GM23338 (cell line): Measurements from ENCODE around the gene WDR49. TPM values are rescaled to one million over a fixed set of nuclear protein-coding genes. Genes with fewer than 3 reads are reported as not detected.

Experiments used
- ATAC-seq: fragments of 200-7000 bp; cut with Tn5 transposase; 3 replicates; pipeline ENCODE4 v1.9.1; 2020
- DNase-seq: peaks from one replicate; pipeline ENCODE4 v3.0.0-alpha.2; 2015; ENCODE audit warnings: low spot score
- H2AFZ ChIP-seq: fragments of 200-600 bp; sonication (generic); 2 replicates; pipeline ENCODE4 v1.8.0; 2016; ENCODE audit warnings: antibody characterized with exemption, mild to moderate bottlenecking, moderate library complexity
- H3F3A ChIP-seq: fragments of 200-600 bp; sonication (generic); replicated peaks from 2 replicates; pipeline ENCODE4 v1.8.0; 2017; ENCODE audit warnings: antibody characterized with exemption, mixed run types, low read depth
- H3K27ac ChIP-seq: fragments of 200-600 bp; sonication (generic); 2 replicates; pipeline ENCODE4 v1.6.1; 2016; ENCODE audit warnings: low read depth
- H3K27me3 ChIP-seq: fragments of 200-600 bp; sonication (generic); 2 replicates; pipeline ENCODE4 v1.8.0; 2016; ENCODE audit warnings: mild to moderate bottlenecking, mixed run types, moderate library complexity; ENCODE audit not compliant: insufficient read depth
- H3K36me3 ChIP-seq: fragments of 200-600 bp; sonication (generic); 2 replicates; pipeline ENCODE4 v1.8.0; 2016; ENCODE audit warnings: mild to moderate bottlenecking; ENCODE audit not compliant: insufficient read depth
- H3K4me1 ChIP-seq: fragments of 200-600 bp; sonication (generic); 2 replicates; pipeline ENCODE4 v1.8.0; 2016; ENCODE audit warnings: mild to moderate bottlenecking, moderate library complexity; ENCODE audit not compliant: insufficient read depth
- H3K4me2 ChIP-seq: fragments of 200-600 bp; sonication (generic); 2 replicates; pipeline ENCODE4 v1.7.1; 2017; ENCODE audit warnings: mixed run types
- H3K4me3 ChIP-seq: fragments of 200-600 bp; sonication (generic); 2 replicates; pipeline ENCODE4 v1.6.1; 2016; ENCODE audit warnings: mixed run types
- H3K79me2 ChIP-seq: fragments of 200-600 bp; sonication (generic); replicated peaks from 2 replicates; pipeline ENCODE4 v1.8.0; 2017; ENCODE audit warnings: mild to moderate bottlenecking; ENCODE audit not compliant: insufficient read depth
- H3K9me2 ChIP-seq: fragments of 200-600 bp; sonication (generic); 2 replicates; pipeline ENCODE4 v1.8.0; 2017; ENCODE audit not compliant: insufficient read depth
- H4K20me1 ChIP-seq: fragments of 200-600 bp; sonication (generic); replicated peaks from 2 replicates; pipeline ENCODE4 v1.8.0; 2017; ENCODE audit warnings: mild to moderate bottlenecking; ENCODE audit not compliant: insufficient read depth
- H3K27ac Mint-ChIP-seq: 2 replicates; pipeline ENCODE4 v1.8.0; 2020; ENCODE audit warnings: inconsistent platforms, mild to moderate bottlenecking, moderate library complexity, mixed read lengths
- H3K27me3 Mint-ChIP-seq: 3 replicates; pipeline ENCODE4 v1.8.0; 2022; ENCODE audit warnings: low read depth, mild to moderate bottlenecking, moderate library complexity, mixed read lengths, inconsistent platforms; ENCODE audit not compliant: insufficient read depth, poor library complexity
- H3K36me3 Mint-ChIP-seq: 3 replicates; pipeline ENCODE4 v1.8.0; 2021; ENCODE audit warnings: low read depth, mild to moderate bottlenecking, inconsistent platforms, moderate library complexity, mixed read lengths
- H3K4me1 Mint-ChIP-seq: 3 replicates; pipeline ENCODE4 v1.8.0; 2020; ENCODE audit warnings: mild to moderate bottlenecking, inconsistent platforms, mixed read lengths
- H3K4me3 Mint-ChIP-seq: 3 replicates; pipeline ENCODE4 v1.8.0; 2021; ENCODE audit warnings: moderate library complexity, mild to moderate bottlenecking, inconsistent platforms, mixed read lengths
- H3K9me3 Mint-ChIP-seq: 3 replicates; pipeline ENCODE4 v1.8.0; 2020; ENCODE audit warnings: moderate library complexity, mild to moderate bottlenecking, inconsistent platforms, mixed read lengths
- CREB1 ChIP-seq: fragments of 250-450 bp; sonication (Bioruptor Pico); IDR thresholded peaks from 2 replicates; pipeline ENCODE4 v1.5.0; 2020; ENCODE audit warnings: low read depth, mild to moderate bottlenecking, moderate library complexity
- CTCF ChIP-seq, 2 experiments: fragments of 200-600 bp in 1 of 2; sonication (generic) in 1 of 2; conservative IDR thresholded peaks; 2 replicates each; pipeline versions ENCODE4 v1.5.1 to v1.6.1; 2016 to 2017; ENCODE audit warnings: antibody characterized with exemption in 2 of 2, low read depth in 2 of 2, mild to moderate bottlenecking in 2 of 2, moderate library complexity in 1 of 2
- ETS1 ChIP-seq: IDR thresholded peaks from 2 replicates; pipeline ENCODE4 v1.6.1; 2016; ENCODE audit warnings: antibody characterized with exemption
- EZH2 ChIP-seq: fragments of 200-600 bp; sonication (generic); IDR thresholded peaks from one replicate; pipeline ENCODE4 v1.8.0; 2017; ENCODE audit warnings: antibody characterized with exemption, mild to moderate bottlenecking, low read depth; ENCODE audit not compliant: unreplicated experiment
- EZH2phosphoT487 ChIP-seq: fragments of 200-600 bp; sonication (generic); IDR thresholded peaks from one replicate; pipeline ENCODE4 v1.8.1; 2018; ENCODE audit warnings: antibody characterized with exemption; ENCODE audit not compliant: unreplicated experiment
- JUNB ChIP-seq: IDR thresholded peaks from one replicate; pipeline ENCODE4 v1.6.1; 2016; ENCODE audit warnings: antibody characterized with exemption; ENCODE audit not compliant: unreplicated experiment
- NANOG ChIP-seq: IDR thresholded peaks from 2 replicates; pipeline ENCODE4 v1.6.1; 2016; ENCODE audit warnings: antibody characterized with exemption, borderline replicate concordance
- POLR2AphosphoS5 ChIP-seq: IDR thresholded peaks from 2 replicates; pipeline ENCODE4 v1.6.1; 2016; ENCODE audit warnings: antibody characterized with exemption, low read depth
- REST ChIP-seq: IDR thresholded peaks from one replicate; pipeline ENCODE4 v1.6.1; 2018; ENCODE audit warnings: antibody characterized with exemption; ENCODE audit not compliant: unreplicated experiment
- STAT1 ChIP-seq: IDR thresholded peaks from one replicate; pipeline ENCODE4 v1.6.1; 2016; ENCODE audit warnings: antibody characterized with exemption; ENCODE audit not compliant: unreplicated experiment
- ZNF114 ChIP-seq: fragments of 250-450 bp; sonication (Bioruptor Pico); IDR thresholded peaks from 2 replicates; pipeline ENCODE4 v1.5.0; 2020; ENCODE audit warnings: mild to moderate bottlenecking, moderate library complexity
- ZNF331 ChIP-seq: fragments of 250-450 bp; sonication (Bioruptor Pico); IDR thresholded peaks from 2 replicates; pipeline ENCODE4 v1.5.0; 2020; ENCODE audit warnings: low read depth, mild to moderate bottlenecking, moderate library complexity
- ZNF462 ChIP-seq: fragments of 250-450 bp; sonication (Bioruptor Pico); IDR thresholded peaks from 2 replicates; pipeline ENCODE4 v1.5.0; 2020; ENCODE audit warnings: mild to moderate bottlenecking, moderate library complexity
- polyA plus RNA-seq: library from polyadenylated mRNA; unstranded; fragments of >200 nt; fragmentation: Nextera tagmentation; extraction: Ambion mirVana; gene quantifications from 2 replicates; pipeline ENCODE4 v1.2.1, GENCODE V29; 2016
- total RNA-seq: library from RNA; depleted of rRNA; stranded (reverse); fragments of >200 nt; shearing (Covaris generic); gene quantifications from 2 replicates; pipeline ENCODE4 v1.2.3, GENCODE V29; 2014

WDR49 gene
- total and polyA plus RNA-seq, 2 experiments from 2014 or later, result 1.4 to 1.9 TPM

GRCh38 chr3:167554898-167555297, 98.8 kb downstream of the WDR49 start (continued):
- TF ChIP-seq ZNF462 (no peak), POLR2AphosphoS5 (no peak), NANOG (no peak), ZNF331 (CRISPR knock-in tag) (no peak), CREB1 (CRISPR knock-in tag) (no peak), STAT1 (no peak)

GRCh38 chr3:167538081-167538480, 115.7 kb downstream of the WDR49 start:
- Mint-ChIP-seq H3K4me1 (no peaks in the 10 kb centered on the region), H3K27me3 (peaks cover 2% of the 10 kb centered on the region)
- H3K9me2 ChIP-seq, result 0 out of 2 replicates have a peak, but pooled peaks cover 2% of the 10 kb centered on the region
- no peak for TF ChIP-seq REST
- TF ChIP-seq CTCF (conservative IDR thresholded peaks at IDR 0.05; ENCODE audit: low read depth in 2 of 2), result no peak
- no peak for TF ChIP-seq ETS1
- TF ChIP-seq POLR2AphosphoS5, result no peak
- no peak for TF ChIP-seq EZH2
- no peak for TF ChIP-seq ZNF114 (CRISPR knock-in tag)
- no peak for TF ChIP-seq EZH2phosphoT487
- no peak for TF ChIP-seq JUNB
- TF ChIP-seq STAT1, result no peak
- TF ChIP-seq NANOG, result no peak
- TF ChIP-seq CREB1 (CRISPR knock-in tag), result no peak
- TF ChIP-seq ZNF331 (CRISPR knock-in tag), result no peak

More at GRCh38 chr3:167538081-167538480, 115.7 kb downstream of the WDR49 start:
- no peaks in the 10 kb centered on the region for H3F3A ChIP-seq
- H3K4me3 ChIP-seq, result no peak overlapping the region
- no peaks in the 10 kb centered on the region for H3K36me3 ChIP-seq
- no peaks in the 10 kb centered on the region for H3K36me3 Mint-ChIP-seq
- H3K27ac Mint-ChIP-seq, result no peak overlapping the region
- H4K20me1 ChIP-seq, result no peaks in the 10 kb centered on the region
- no peaks in the 10 kb centered on the region for H3K79me2 ChIP-seq
- no peak overlapping the region for H3K4me2 ChIP-seq
- H3K27ac ChIP-seq, result no peak overlapping the region
- no peak for ATAC-seq
- H2AFZ ChIP-seq, result no peak overlapping the region
- no peak overlapping the region for H3K4me3 Mint-ChIP-seq
- DNase-seq, result no peak
- H3K9me3 Mint-ChIP-seq, result peaks cover 6% of the 10 kb centered on the region; the same call in 2 of the 3 replicates
- no peaks in the 10 kb centered on the region for H3K27me3 ChIP-seq
- H3K4me1 ChIP-seq, result no peaks in the 10 kb centered on the region
